Peyer's patch (tissue), 4 donors: ENCODE data around the gene PRMT6. TPM values are rescaled to one million over a fixed set of nuclear protein-coding genes. Genes with fewer than 3 reads are reported as not detected.

Experiments used
- DNase-seq, 3 donors: peaks; one replicate each; pipeline ENCODE4 v3.0.0-alpha.2; 2017 to 2019
- H3K27ac ChIP-seq, 4 donors: fragments of 200-600 bp; sonication (generic); one replicate each; pipeline ENCODE4 v1.5.1; 2016 to 2019
- H3K27me3 ChIP-seq, 2 donors: fragments of 200-600 bp; sonication (generic); one replicate each; pipeline ENCODE4 v1.5.1; 2019
- H3K36me3 ChIP-seq, 3 donors: fragments of 200-600 bp; sonication (generic); one replicate each; pipeline ENCODE4 v1.5.1; 2016 to 2019
- H3K4me1 ChIP-seq, 4 donors: fragments of 200-600 bp; sonication (generic); one replicate each; pipeline ENCODE4 v1.5.1; 2016 to 2019
- H3K4me3 ChIP-seq, 4 donors: fragments of 200-600 bp; sonication (generic); 1 replicate in 3 of 4; 2 replicates in 1 of 4; pipeline ENCODE4 v1.5.1; 2016 to 2019; ENCODE audit warnings: mild to moderate bottlenecking in 1 of 4
- H3K9me3 ChIP-seq, 4 donors: fragments of 200-600 bp; sonication (generic); one replicate each; pipeline ENCODE4 v1.5.1; 2016 to 2019; ENCODE audit warnings: mild to moderate bottlenecking in 1 of 4
- CTCF ChIP-seq, 6 experiments: fragments of 450-650 bp in 4 of 6; fragments of 200-600 bp in 2 of 6; sonication (generic) in 1 of 6; IDR thresholded peaks; one replicate each; pipeline ENCODE4 v1.5.1; 2017 to 2019; ENCODE audit warnings: antibody characterized with exemption in 6 of 6, mild to moderate bottlenecking in 3 of 6, moderate library complexity in 1 of 6
- POLR2A ChIP-seq, 2 donors: fragments of 450-650 bp; IDR thresholded peaks; one replicate each; pipeline ENCODE4 v1.5.1; 2017; ENCODE audit warnings: antibody characterized with exemption in 2 of 2, mild to moderate bottlenecking in 2 of 2, moderate library complexity in 2 of 2
- total RNA-seq, 4 donors: library from RNA; depleted of rRNA; stranded (reverse); fragments of >200 nt; gene quantifications; one replicate each; pipeline ENCODE4 v1.1.0, GENCODE V29; 2016

The PRMT6 gene
- total RNA-seq = 10 to 100 TPM in 2 of 4 donors, 1 to 10 TPM in 2; 6.8 to 19.8 (median 11.6) TPM

GRCh38 chr1:107056426-107057196 lies at the start of gene PRMT6:
Gene PRMT6 (plus strand): TSS chr1:107056674. CDS start chr1:107056716, 42 bp downstream.
- peaks cover 0 to 8% (median 0%) of the 10 kb centered on the region in 3 donors for H3K36me3 ChIP-seq
- H3K27me3 ChIP-seq = no peaks in the 10 kb centered on the region
- peak within 1 kb of the TSS; percentile 74 to 86 (median 80) for H3K27ac ChIP-seq
- H3K4me1 ChIP-seq = peaks cover 0 to 20% (median 5%) of the 10 kb centered on the region in 4 donors
- H3K9me3 ChIP-seq = no peaks in the 10 kb centered on the region
- no peak for TF ChIP-seq CTCF (IDR thresholded peaks at IDR 0.05)
- TF ChIP-seq POLR2A (IDR thresholded peaks at IDR 0.05) = peak in 1 of 2 donors; percentile 29
- DNase-seq = peak; percentile 80 to 92 (median 85)
- peak within 1 kb of the TSS; percentile 86 to 89 (median 88) for H3K4me3 ChIP-seq

GRCh38 chr1:107009281-107009680 lies 47.2 kb upstream of the PRMT6 start:
- H3K4me3 ChIP-seq = no peak overlapping the region
- H3K9me3 ChIP-seq = no peaks in the 10 kb centered on the region
- no peaks in the 10 kb centered on the region for H3K36me3 ChIP-seq
- H3K27ac ChIP-seq = no peak overlapping the region
- DNase-seq = no peak
- no peaks in the 10 kb centered on the region for H3K27me3 ChIP-seq
- TF ChIP-seq CTCF (IDR thresholded peaks at IDR 0.05) = no peak
- TF ChIP-seq POLR2A (IDR thresholded peaks at IDR 0.05) = no peak
- H3K4me1 ChIP-seq = no peaks in the 10 kb centered on the region

- no peak overlapping the region for H3K27ac ChIP-seq
- H3K4me1 ChIP-seq = no peaks in the 10 kb centered on the region
- H3K27me3 ChIP-seq = no peaks in the 10 kb centered on the region
- no peak for TF ChIP-seq CTCF (IDR thresholded peaks at IDR 0.05)
- TF ChIP-seq POLR2A (IDR thresholded peaks at IDR 0.05) = no peak
- no peak overlapping the region for H3K4me3 ChIP-seq
- H3K36me3 ChIP-seq = no peaks in the 10 kb centered on the region
- DNase-seq = no peak
- no peaks in the 10 kb centered on the region for H3K9me3 ChIP-seq
These were observed 45.9 kb upstream of the PRMT6 start for GRCh38 chr1:107010582-107010981.

GRCh38 chr1:107016376-107016978 lies 40.0 kb upstream of the PRMT6 start:
- H3K36me3 ChIP-seq = no peaks in the 10 kb centered on the region
- no peaks in the 10 kb centered on the region for H3K9me3 ChIP-seq
- H3K4me3 ChIP-seq = no peak overlapping the region
- no peak for TF ChIP-seq POLR2A (IDR thresholded peaks at IDR 0.05)
- TF ChIP-seq CTCF (IDR thresholded peaks at IDR 0.05) = no peak
- no peak overlapping the region for H3K27ac ChIP-seq
- H3K27me3 ChIP-seq = no peaks in the 10 kb centered on the region
- DNase-seq = no peak
- H3K4me1 ChIP-seq = no peaks in the 10 kb centered on the region

GRCh38 chr1:107018445-107018844 lies 38.0 kb upstream of the PRMT6 start:
- TF ChIP-seq POLR2A (IDR thresholded peaks at IDR 0.05) = no peak
- no peak for TF ChIP-seq CTCF (IDR thresholded peaks at IDR 0.05)
- H3K27me3 ChIP-seq = no peaks in the 10 kb centered on the region
- no peak overlapping the region for H3K27ac ChIP-seq
- H3K36me3 ChIP-seq = no peaks in the 10 kb centered on the region
- no peak for DNase-seq
- no peaks in the 10 kb centered on the region for H3K9me3 ChIP-seq
- no peaks in the 10 kb centered on the region for H3K4me1 ChIP-seq
- H3K4me3 ChIP-seq = no peak overlapping the region
